A673 (cell line): ENCODE data around the gene MYPOP. TPM values are rescaled to one million over a fixed set of nuclear protein-coding genes. Genes with fewer than 3 reads are reported as not detected.

Experiments used
- BruUV-seq: library from RNA; stranded (reverse); fragments of 400-500 nt; replicated peaks from 2 replicates; lab custom pipeline; 2021; lab: Mats Ljungman, UMichigan
- CTCF ChIA-PET: fragments of 300-600 bp; sonication (Branson Sonifier 250); formaldehyde crosslinking; loops from one replicate; lab custom pipeline; 2022; ENCODE audit warnings: antibody characterized with exemption; lab: Charles Lee
- POLR2A ChIA-PET: fragments of 300-600 bp; sonication (Branson Sonifier 250); formaldehyde crosslinking; loops from one replicate; lab custom pipeline; 2022; ENCODE audit warnings: antibody characterized with exemption; ENCODE audit not compliant: low non-redundant PET; lab: Charles Lee
- DNase-seq: peaks from one replicate; pipeline ENCODE4 v3.0.0-alpha.2; 2015; ENCODE audit warnings: low spot score
- H3K27ac ChIP-seq: fragments of 200-600 bp; sonication (generic); 2 replicates; pipeline ENCODE4 v1.5.1; 2016; ENCODE audit warnings: mixed run types, low read depth, mild to moderate bottlenecking, mixed read lengths, antibody characterized with exemption, low read length; ENCODE audit not compliant: poor library complexity, severe bottlenecking
- H3K27me3 ChIP-seq: fragments of 200-600 bp; sonication (generic); replicated peaks from 2 replicates; pipeline ENCODE4 v1.6.1; 2017; ENCODE audit warnings: mixed run types, low read depth, mild to moderate bottlenecking, mixed read lengths, antibody characterized with exemption, low read length; ENCODE audit not compliant: insufficient read depth, poor library complexity
- H3K36me3 ChIP-seq: fragments of 200-600 bp; sonication (generic); 2 replicates; pipeline ENCODE4 v1.6.1; 2016; ENCODE audit warnings: mixed run types, mild to moderate bottlenecking, mixed read lengths, antibody characterized with exemption, low read length; ENCODE audit not compliant: insufficient read depth, poor library complexity, severe bottlenecking
- H3K4me1 ChIP-seq: fragments of 200-600 bp; sonication (generic); 2 replicates; pipeline ENCODE4 v1.6.1; 2017; ENCODE audit warnings: mixed run types, mild to moderate bottlenecking, mixed read lengths, antibody characterized with exemption, low read length; ENCODE audit not compliant: insufficient read depth, poor library complexity, severe bottlenecking
- H3K4me3 ChIP-seq: fragments of 200-600 bp; sonication (generic); 2 replicates; pipeline ENCODE4 v1.5.1; 2016; ENCODE audit warnings: low read depth, mixed run types, mild to moderate bottlenecking, mixed read lengths, low read length; ENCODE audit not compliant: poor library complexity, severe bottlenecking
- H3K9me3 ChIP-seq: fragments of 200-600 bp; sonication (generic); 2 replicates; pipeline ENCODE4 v1.6.1; 2016; ENCODE audit warnings: mixed run types, low read depth, mild to moderate bottlenecking, mixed read lengths, antibody characterized with exemption, low read length; ENCODE audit not compliant: poor library complexity, severe bottlenecking
- CTCF ChIP-seq: fragments of 300-800, 200-600 bp; sonication (generic); conservative IDR thresholded peaks from 2 replicates; pipeline ENCODE4 v1.5.1; 2017; ENCODE audit warnings: low read depth, mild to moderate bottlenecking, antibody characterized with exemption, low read length, moderate library complexity, mixed read lengths
- EZH2 ChIP-seq: fragments of 200-600 bp; sonication (generic); IDR thresholded peaks from 2 replicates; pipeline ENCODE4 v1.6.1; 2017; ENCODE audit warnings: borderline replicate concordance, low read depth, mild to moderate bottlenecking, mixed read lengths, antibody characterized with exemption, low read length; ENCODE audit not compliant: poor library complexity, severe bottlenecking
- intact Hi-C: fragments of 100-400 bp; cut with micrococcal nuclease; formaldehyde crosslinking; loops from one replicate; pipeline ENCODE4 v1.10.0; 2022; ENCODE audit not compliant: unreplicated experiment
- total RNA-seq: library from RNA; stranded (reverse); gene quantifications from 2 replicates; pipeline ENCODE4 v1.2.3, GENCODE V29; 2021

Gene MYPOP
- total RNA-seq, 1 experiment from 2014 or later = 13.5 TPM

GRCh38 chr19:45905011-45905410 is 2.6 kb upstream of the MYPOP start:
- Histone ChIP-seq H3K27ac (no peak overlapping the region), H3K27me3 (no peaks in the 10 kb centered on the region), H3K9me3 (no peaks in the 10 kb centered on the region), H3K36me3 (no peaks in the 10 kb centered on the region), H3K4me1 (peaks cover 3% of the 10 kb centered on the region), H3K4me3 (no peak overlapping the region)
- DNase-seq = no peak
- intact Hi-C loops = no loop called here
- BruUV-seq = no TSS peak
- TF ChIP-seq CTCF = no peak
- no peak for TF ChIP-seq EZH2
- POLR2A ChIA-PET = no interaction called here
- CTCF ChIA-PET = interaction anchor here (0.7 kb wide), 1 partner anchor 420 kb away, joined by 8 read pairs; no protein-coding TSS in a partner anchor

DNA sequence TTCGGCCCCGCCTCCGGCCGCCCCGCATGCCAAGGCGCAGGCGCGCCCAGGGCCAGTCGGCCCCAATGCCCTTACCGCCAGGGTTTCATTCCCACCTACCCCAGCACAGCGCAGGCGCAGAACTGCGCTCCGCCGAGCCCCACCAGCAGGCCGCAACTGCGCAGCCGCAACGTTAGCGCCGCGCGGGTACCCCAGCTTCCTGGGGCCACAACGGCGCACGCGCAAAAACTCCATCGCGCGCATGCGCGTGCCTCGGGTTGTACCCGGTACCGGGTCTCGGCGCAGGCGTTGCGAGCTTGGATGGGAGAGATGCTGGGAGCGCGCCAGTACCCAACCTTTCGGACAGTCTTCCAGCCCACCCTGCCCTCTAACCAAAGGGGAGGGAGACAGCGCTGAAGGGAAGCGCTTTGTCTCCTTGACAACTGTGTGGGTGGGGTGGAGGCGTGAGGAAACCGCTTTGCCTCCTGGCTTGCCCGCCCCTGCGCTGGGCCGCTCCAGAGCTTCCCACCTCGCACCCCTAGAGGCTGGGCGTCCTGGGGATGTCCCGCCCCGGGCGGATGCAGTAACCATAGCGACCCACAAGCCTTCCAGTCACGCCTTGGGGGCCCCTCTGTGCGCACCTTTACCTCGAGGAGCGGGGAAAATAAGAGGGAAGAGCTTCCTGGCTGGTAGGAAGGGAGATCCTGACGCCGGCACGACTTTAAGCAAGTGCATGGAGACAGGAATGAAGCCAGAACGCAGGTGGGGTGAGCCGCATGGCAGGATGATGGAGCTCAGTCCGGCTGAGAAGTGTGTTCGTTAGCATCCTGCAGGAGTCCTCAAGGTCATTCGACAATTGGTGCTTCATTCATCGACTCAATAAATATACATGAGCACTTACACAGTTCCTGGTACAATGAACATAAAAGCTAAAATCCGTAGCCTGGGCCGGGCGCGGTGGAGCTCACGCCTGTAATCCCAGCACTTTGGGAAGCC is 525 bp upstream of the MYPOP start:
- H3K4me1 ChIP-seq = peaks cover 3% of the 10 kb centered on the region
- H3K4me3 ChIP-seq = peak overlapping the region; percentile 76
- intact Hi-C loops = no loop called here
- no peak overlapping the region for H3K27ac ChIP-seq
- BruUV-seq = no TSS peak
- CTCF ChIA-PET = interaction anchor here (0.6 to 1.2 kb wide), 6 partner anchors 15 to 364 kb away, joined by 3 to 5 read pairs (median 4); no protein-coding TSS in a partner anchor
- no peaks in the 10 kb centered on the region for H3K27me3 ChIP-seq
- POLR2A ChIA-PET = no interaction called here
- H3K9me3 ChIP-seq = no peaks in the 10 kb centered on the region
- peaks cover 3% of the 10 kb centered on the region for H3K36me3 ChIP-seq
- DNase-seq = peak; percentile 98
- TF ChIP-seq CTCF (no peak), EZH2 (no peak)

GRCh38 chr19:45901432-45901911 is 941 bp downstream of the MYPOP start:
- TF ChIP-seq CTCF (no peak), EZH2 (no peak)
- no peaks in the 10 kb centered on the region for H3K27me3 ChIP-seq
- peak overlapping the region; percentile 58 for H3K27ac ChIP-seq
- peak overlapping the region; percentile 76 for H3K4me3 ChIP-seq
- H3K36me3 ChIP-seq = peaks cover 3% of the 10 kb centered on the region
- intact Hi-C loops = no loop called here
- H3K9me3 ChIP-seq = no peaks in the 10 kb centered on the region
- ChIA-PET CTCF (interaction anchor here (0.6 to 0.7 kb wide), 3 partner anchors 45 to 423 kb away, joined by 3 to 5 read pairs (median 3); no protein-coding TSS in a partner anchor), POLR2A (no interaction called here)
- H3K4me1 ChIP-seq = peaks cover 3% of the 10 kb centered on the region
- peak; percentile 65 for DNase-seq
- BruUV-seq = no TSS peak
